ENCODE results near the gene KLF11.

The KLF11 gene

DNA sequence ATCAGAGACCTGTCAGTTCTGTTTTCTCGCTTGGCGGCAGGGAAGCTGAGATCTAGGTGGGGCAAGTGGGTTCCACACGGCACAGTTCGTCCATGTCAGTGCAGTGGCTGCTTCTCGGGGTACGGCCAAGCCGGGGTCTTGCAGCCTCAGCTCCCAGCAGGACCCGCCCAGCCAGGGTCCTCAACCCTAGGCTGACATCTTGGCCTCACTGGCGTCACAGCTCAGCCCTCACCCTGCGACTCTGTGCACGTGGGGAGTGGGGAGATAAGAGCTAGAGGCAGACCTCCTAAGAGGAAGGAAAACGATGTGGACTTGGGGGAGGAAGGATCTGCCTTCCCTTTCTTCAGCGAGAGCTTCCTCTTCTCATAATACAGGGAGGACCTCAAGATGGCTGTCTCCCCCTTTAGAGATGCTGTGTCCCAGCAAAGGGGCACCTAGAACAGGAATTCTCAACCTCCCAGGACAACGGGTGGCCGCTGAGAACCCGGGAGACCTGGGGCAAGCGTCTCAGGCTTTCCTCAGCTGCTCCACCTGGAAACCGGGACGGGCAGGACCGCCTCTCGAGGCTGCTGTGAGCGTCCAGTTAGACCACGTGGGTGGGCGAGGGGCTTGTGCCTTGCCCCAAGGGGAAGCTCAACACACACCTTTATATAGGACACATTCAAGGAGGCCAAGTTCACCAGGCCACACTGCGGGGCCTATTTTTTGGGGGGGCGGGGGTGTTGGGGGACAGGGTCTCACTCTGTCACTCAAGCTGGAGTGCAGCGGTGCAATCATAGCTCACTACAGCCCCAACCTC lies 23.5 kb upstream of the KLF11 start:
- TF ChIP-seq, protein P1, sequence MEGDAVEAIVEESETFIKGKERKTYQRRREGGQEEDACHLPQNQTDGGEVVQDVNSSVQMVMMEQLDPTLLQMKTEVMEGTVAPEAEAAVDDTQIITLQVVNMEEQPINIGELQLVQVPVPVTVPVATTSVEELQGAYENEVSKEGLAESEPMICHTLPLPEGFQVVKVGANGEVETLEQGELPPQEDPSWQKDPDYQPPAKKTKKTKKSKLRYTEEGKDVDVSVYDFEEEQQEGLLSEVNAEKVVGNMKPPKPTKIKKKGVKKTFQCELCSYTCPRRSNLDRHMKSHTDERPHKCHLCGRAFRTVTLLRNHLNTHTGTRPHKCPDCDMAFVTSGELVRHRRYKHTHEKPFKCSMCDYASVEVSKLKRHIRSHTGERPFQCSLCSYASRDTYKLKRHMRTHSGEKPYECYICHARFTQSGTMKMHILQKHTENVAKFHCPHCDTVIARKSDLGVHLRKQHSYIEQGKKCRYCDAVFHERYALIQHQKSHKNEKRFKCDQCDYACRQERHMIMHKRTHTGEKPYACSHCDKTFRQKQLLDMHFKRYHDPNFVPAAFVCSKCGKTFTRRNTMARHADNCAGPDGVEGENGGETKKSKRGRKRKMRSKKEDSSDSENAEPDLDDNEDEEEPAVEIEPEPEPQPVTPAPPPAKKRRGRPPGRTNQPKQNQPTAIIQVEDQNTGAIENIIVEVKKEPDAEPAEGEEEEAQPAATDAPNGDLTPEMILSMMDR (IDR thresholded peaks at IDR 0.05; ENCODE audit: low read depth, low read length): no peak
- no peak overlapping the region for H3K4me3 ChIP-seq (replicated peaks in 1 of 2; ENCODE audit: low read depth in 2 of 2, low read length in 2 of 2)
- no peak for DNase-seq (ENCODE audit: low read depth in 2 of 2)

DNA sequence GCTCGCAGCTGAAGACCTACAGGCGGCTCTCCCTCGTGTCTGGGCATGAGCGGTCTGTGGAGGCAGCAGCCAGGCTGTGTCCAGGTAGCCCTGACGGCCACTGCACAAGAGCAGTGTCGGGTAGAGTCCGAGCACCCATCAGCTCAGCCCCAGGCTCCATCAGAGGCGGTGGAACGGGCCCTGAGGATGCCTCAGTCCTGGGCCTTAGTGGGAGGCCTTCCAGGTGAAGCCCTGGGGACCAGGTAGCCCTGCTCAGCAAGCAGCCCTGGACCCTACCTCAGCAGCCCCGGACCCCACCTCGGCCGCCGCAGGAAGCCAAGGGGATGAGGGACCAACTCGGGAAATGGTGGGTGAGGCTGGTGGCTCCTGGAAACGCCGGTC lies 21.3 kb upstream of the KLF11 start:
- H3K4me3 ChIP-seq (replicated peaks in 1 of 2; ENCODE audit: low read depth in 2 of 2, low read length in 2 of 2): no peak overlapping the region
- DNase-seq (ENCODE audit: low read depth in 2 of 2): no peak
- TF ChIP-seq, protein P1 (IDR thresholded peaks at IDR 0.05; ENCODE audit: low read depth, low read length): no peak

DNA sequence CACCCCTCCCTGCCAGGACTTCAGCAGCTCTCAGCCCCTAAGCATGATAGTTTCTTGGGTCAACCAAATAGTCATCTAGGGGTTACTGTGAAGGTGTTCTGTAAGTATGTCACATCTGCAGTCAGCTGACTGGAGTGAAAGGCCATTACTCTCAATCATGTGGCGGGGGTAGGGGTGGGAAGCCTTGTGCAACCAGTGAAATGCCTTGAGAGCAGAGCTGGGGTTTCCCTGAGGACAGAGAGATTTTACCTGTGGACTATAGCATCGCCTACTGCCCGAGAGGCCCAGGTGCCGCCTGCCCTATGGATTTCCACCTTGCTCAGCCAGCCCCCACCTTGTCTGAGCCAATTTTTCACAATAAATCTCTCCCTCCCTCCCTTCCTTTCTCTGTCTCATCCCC lies 20.9 kb upstream of the KLF11 start:
- H3K4me3 ChIP-seq (replicated peaks in 1 of 2; ENCODE audit: low read depth in 2 of 2, low read length in 2 of 2): no peak overlapping the region
- TF ChIP-seq, protein P1 (IDR thresholded peaks at IDR 0.05; ENCODE audit: low read depth, low read length): no peak
- no peak for DNase-seq (ENCODE audit: low read depth in 2 of 2)

DNA sequence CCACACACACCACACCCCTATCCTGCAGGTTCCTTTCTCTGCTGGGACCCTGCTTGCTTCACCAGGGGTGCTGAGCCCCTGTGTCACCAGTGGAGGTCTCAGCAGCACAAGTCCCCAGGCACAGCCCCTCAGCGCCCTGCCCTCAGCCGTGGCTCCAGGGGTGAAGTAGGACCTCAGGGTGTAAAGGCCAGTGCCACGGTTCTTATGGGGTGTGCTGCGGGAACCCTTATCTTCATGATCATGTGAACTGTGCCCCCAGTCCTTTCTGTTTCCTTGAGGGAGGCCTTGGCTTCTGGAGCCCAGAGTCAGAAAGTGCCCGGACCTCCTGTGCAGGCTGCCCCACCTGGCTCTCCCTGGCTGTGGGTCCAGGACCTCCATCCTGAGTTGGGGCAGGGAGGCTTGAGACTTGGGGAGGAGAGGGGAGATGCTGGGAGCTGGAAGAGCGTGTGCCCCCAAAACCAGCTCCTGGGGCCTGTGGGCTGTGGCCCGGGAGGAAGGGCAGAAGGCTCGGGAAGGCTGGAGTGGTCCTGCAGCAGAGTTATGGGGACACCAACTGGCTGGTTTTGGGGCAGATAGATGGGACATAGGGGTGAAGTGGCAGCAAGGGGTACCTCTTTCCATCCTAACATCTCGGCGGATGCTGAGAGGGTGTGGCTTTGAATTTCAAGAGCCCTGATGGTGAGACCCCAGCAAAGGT lies 20.2 kb upstream of the KLF11 start:
- DNase-seq (ENCODE audit: low read depth in 2 of 2): no peak
- TF ChIP-seq, protein P1 (IDR thresholded peaks at IDR 0.05; ENCODE audit: low read depth, low read length): no peak
- H3K4me3 ChIP-seq (replicated peaks in 1 of 2; ENCODE audit: low read depth in 2 of 2, low read length in 2 of 2): no peak overlapping the region

DNA sequence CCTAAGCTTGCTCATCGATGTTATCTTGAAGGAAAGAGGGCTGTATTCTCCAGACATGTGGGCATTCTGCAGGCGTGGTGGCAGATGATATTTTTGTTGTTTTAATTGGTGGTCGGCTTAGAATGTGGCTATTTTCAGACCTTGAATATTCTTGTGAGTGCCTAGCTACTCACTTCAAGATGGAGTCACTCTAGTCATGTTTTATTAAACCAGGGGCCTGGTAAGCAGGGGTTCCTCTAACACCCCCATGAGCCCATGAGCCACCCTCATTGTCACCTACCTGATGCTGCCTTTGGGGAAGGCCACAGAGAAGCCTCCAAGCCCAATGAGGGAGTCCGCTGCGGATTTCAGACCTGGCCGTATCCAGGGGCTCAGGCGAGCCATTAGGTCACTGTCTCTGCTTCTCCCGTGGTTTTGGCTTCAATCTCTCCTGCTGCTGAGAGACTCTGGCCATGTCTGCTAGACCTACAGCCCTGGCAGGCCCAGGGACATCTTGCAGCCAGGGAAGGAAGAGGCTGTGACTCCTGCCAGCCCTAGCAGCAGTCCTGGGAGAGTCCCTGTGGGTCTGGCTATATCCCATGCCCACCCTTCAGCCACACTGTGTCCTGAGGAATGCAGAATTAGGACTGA lies 16.3 kb upstream of the KLF11 start:
- TF ChIP-seq, protein P1 (IDR thresholded peaks at IDR 0.05; ENCODE audit: low read depth, low read length): no peak
- no peak overlapping the region for H3K4me3 ChIP-seq (replicated peaks in 1 of 2; ENCODE audit: low read depth in 2 of 2, low read length in 2 of 2)
- DNase-seq (ENCODE audit: low read depth in 2 of 2): no peak

DNA sequence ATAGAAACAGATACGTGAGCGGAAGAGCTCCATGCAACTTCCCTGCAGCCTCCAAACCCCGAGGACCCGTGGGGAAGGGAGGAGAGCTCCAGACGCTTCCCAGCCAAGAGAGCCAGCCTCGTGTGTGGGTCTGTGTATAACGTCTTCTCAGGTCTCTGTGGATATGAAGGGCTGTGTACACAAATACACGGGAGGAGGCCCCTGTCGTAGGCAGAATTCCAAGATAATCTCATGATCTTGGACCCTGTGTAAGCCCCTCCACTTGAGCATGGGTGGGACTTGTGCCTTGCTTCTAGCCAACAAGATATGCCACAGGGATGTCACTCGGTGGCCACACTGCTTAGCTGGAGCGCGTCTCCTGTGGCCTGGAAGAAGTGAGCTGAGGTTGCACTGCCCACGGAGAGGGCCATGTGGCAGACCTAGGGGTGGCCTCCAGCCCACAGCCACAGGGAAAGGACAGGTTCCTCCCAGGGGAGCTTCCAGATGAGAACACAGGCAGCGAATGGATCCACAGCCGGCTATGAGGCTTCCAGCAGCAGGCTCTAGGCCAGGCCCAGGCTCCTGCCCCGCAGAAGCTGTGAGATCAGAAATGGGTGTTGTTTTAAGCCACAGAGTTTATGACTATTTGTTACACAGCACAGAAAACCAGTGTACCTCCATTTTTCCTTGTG lies 15.6 kb upstream of the KLF11 start:
- TF ChIP-seq, protein P1 (IDR thresholded peaks at IDR 0.05; ENCODE audit: low read depth, low read length): no peak
- DNase-seq (ENCODE audit: low read depth in 2 of 2): no peak
- no peak overlapping the region for H3K4me3 ChIP-seq (replicated peaks in 1 of 2; ENCODE audit: low read depth in 2 of 2, low read length in 2 of 2)

Data from cardiac fibroblast (primary cell).